Brain microvascular endothelial cell (primary cell): ENCODE results near the gene SYCE3.
"Not testable (repeated sequence)": the region's sequence is repeated elsewhere in the genome, so short reads cannot be mapped to it uniquely, and the experiment has no call there.

Experiments used
- DNase-seq: peaks from one replicate; pipeline ENCODE4 v3.0.0-alpha.2; 2020
- H3K27ac ChIP-seq: fragments of 250-450 bp; sonication (Bioruptor Pico); 2 replicates; pipeline ENCODE4 v1.5.1; 2020; ENCODE audit warnings: mild to moderate bottlenecking, moderate library complexity
- H3K27me3 ChIP-seq: fragments of 250-450 bp; sonication (Bioruptor Pico); replicated peaks from 2 replicates; pipeline ENCODE4 v1.5.1; 2020; ENCODE audit warnings: mild to moderate bottlenecking
- H3K36me3 ChIP-seq: fragments of 250-450 bp; sonication (Bioruptor Pico); replicated peaks from 2 replicates; pipeline ENCODE4 v1.5.1; 2020; ENCODE audit warnings: mild to moderate bottlenecking
- H3K4me3 ChIP-seq: 2 replicates; pipeline ENCODE4 v1.5.1; 2011; ENCODE audit warnings: low read depth, mild to moderate bottlenecking, control low read depth, low read length, moderate library complexity
- in situ Hi-C: cut with HindIII; loops from 2 replicates; pipeline ENCODE4 v1.10.0; 2017; ENCODE audit warnings: low sequenced_read_pairs, low pct_ligation_motif_present
- TF ChIP-seq, protein P1 (sequence below): IDR thresholded peaks from 2 replicates; pipeline ENCODE4 v1.5.1; 2011; ENCODE audit warnings: low read depth, mild to moderate bottlenecking, moderate library complexity, low read length, control low read depth, inconsistent platforms; ENCODE audit errors: missing control alignments

The SYCE3 gene

DNA sequence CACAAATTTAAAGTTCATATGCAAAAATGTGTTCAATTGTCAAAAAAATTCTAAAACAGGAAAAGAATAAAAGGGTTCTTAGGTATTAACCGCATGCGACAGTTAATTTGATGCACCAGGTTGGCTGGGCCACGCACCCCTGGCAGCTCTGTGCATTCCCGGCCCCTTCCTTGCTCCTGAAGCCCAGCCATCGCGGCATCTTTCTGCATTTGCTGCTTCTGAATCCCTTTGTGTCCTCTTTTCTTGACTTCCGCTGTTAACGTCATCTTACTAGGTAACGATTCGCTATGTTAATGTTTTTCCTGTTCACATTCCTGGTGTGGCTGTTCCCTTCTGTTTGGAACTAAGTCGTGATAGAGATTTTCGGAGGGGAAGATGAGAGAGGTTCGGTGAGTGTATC is 25.0 kb downstream of the SYCE3 start:
- no peak for DNase-seq
- TF ChIP-seq, protein P1, sequence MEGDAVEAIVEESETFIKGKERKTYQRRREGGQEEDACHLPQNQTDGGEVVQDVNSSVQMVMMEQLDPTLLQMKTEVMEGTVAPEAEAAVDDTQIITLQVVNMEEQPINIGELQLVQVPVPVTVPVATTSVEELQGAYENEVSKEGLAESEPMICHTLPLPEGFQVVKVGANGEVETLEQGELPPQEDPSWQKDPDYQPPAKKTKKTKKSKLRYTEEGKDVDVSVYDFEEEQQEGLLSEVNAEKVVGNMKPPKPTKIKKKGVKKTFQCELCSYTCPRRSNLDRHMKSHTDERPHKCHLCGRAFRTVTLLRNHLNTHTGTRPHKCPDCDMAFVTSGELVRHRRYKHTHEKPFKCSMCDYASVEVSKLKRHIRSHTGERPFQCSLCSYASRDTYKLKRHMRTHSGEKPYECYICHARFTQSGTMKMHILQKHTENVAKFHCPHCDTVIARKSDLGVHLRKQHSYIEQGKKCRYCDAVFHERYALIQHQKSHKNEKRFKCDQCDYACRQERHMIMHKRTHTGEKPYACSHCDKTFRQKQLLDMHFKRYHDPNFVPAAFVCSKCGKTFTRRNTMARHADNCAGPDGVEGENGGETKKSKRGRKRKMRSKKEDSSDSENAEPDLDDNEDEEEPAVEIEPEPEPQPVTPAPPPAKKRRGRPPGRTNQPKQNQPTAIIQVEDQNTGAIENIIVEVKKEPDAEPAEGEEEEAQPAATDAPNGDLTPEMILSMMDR, result no peak
- Histone ChIP-seq H3K27me3 (no peaks in the 10 kb centered on the region), H3K27ac (no peak overlapping the region), H3K36me3 (no peaks in the 10 kb centered on the region), H3K4me3 (no peak overlapping the region)
- in situ Hi-C loops, result no loop called here

DNA sequence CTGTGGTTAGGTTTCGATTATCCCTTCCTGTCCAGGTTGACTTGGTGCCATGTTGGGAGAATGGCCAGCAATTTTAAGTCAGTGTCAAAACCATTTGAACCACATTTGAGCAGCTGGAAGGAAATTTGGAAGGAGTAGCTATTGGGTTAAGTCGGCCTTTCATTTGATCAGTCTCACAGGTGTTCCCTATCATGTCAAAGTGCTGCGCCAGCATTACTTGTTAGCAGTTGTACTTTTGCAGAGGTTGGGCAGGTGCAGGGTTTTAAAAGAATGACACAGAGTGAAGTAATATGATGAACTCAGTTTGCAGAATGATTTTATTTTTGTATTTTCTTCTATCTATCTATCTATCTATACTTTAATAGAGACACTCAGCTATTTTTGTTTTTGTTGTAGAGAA is 26.5 kb downstream of the SYCE3 start:
- no peak for DNase-seq
- Histone ChIP-seq H3K36me3 (no peaks in the 10 kb centered on the region), H3K27ac (no peak overlapping the region), H3K4me3 (no peak overlapping the region), H3K27me3 (no peaks in the 10 kb centered on the region)
- in situ Hi-C loops, result no loop called here
- TF ChIP-seq, protein P1, result no peak

DNA sequence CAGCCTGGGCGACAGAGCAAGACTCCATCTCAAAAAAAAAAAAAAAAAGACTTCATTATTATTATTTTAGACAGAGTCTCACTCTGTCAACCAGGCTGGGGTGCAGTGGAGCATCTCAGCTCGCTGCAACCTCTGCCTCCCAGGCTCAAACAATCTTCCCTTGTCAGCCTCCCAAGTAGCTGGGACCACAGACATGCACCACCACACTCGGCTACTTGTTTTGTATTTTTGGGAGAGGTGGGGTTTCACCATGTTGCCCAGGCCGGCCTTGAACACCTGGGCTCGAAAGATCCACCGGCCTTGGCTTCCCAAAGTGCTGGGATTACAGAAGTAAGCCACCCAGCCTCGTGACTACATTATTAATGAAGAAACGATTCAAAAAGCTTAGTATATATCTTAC is 27.6 kb downstream of the SYCE3 start:
- no peak overlapping the region for H3K4me3 ChIP-seq
- no peak for DNase-seq
- H3K27me3 ChIP-seq, result no peaks in the 10 kb centered on the region
- TF ChIP-seq, protein P1, result no peak
- in situ Hi-C loops, result no loop called here
- no peaks in the 10 kb centered on the region for H3K36me3 ChIP-seq
- H3K27ac ChIP-seq, result no peak overlapping the region

DNA sequence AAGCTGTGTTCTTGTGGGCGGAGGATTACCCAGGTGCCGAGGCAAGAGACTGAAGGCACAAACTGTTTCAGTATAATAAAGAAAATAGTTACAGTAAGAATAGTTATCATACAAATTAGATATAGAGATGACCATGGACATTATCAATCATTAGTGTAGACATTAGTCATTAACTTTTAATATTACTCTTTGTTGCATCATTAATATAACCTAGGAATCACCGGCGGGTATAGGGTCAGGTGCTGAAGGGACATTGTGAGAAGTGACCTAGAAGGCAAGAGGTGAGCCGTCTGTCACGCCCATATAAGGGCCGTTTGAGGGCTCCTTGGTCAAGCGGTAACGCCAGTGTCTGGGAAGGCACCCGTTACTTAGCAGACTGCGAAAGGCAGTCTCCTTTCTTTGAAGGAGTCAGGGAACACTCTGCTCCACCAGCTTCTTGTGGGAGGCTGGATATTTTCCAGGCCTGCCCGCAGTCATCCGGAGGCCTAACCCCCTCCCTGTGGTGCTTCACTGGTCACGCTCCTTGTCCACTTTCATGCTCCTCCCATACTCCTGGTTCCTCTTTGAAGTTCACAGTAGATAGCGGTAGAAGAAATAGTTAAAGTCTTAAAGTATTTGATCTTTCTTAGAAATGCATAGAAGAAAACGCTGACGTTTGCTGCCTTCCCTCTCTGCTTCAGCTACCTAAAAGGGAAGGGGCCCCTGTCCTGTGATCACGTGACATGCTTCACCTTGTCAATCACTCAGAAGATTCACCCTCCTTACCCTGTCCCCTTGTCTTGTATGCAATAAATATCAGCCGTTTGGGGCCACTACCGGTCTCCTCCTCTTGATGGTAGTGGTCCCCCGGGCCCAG is 28.6 kb downstream of the SYCE3 start:
- H3K4me3 ChIP-seq, H3K36me3 ChIP-seq, DNase-seq, in situ Hi-C loops, H3K27ac ChIP-seq, H3K27me3 ChIP-seq: not testable (repeated sequence)

DNA sequence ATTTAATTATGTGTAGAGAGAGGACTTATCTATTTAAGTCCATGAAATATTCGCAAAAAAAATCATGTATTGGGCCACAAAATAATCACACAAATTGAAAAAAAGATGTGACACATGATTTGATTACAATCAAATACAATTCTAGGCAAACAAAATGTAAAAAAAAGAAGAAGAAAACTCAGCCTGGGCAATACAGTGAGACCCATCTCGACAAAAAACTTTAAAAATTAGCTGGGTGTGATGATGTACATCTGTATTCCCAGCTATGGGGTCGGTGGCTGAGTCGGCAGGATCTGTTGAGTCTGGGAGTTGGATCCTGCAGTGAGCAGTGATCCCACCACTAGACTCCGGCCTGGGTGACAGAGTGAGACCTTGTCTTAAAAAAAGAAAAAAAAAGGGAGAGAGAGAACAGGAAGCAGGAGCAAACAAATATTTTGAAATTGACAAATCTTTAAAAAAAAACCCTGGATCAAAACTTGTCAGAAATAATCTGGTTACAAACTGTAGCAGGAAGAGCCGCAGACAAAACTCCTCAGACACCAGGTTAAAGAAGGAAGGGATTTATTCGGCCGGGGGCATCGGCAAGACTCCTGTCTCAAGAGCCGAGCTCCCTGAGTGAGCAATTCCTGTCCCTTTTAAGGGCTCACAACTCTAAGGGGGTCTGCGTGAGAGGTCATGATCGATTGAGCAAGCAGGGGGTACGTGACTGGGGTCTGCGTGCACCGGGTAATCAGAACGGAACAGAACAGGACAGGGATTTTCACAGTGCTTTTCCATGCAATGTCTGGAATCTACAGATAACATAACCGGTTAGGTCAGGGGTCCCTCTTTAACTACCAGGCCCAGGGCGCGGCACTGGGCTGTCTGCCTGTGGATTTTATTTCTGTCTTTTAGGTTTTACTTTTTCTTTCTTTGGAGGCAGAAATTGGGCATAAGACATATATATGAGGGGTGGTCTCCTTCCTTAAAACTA is 29.6 kb downstream of the SYCE3 start:
- in situ Hi-C loops, result no loop called here

More for the DNA sequence above, 29.6 kb downstream of the SYCE3 start:
- TF ChIP-seq, protein P1, result no peak
- no peak for DNase-seq
- no peaks in the 10 kb centered on the region for H3K36me3 ChIP-seq
- H3K27me3 ChIP-seq, result no peaks in the 10 kb centered on the region
- H3K27ac ChIP-seq, result no peak overlapping the region
- H3K4me3 ChIP-seq, result no peak overlapping the region
